IPS-18c (cell line): Measurements from ENCODE around the gene TDRD7.
A peak's percentile ranks its signal among the peaks of the same experiment; 100 is the strongest.

Source experiments
- H3K4me3 ChIP-seq: 2 replicates; pipeline ENCODE4 v1.7.0; 2013; ENCODE audit warnings: low read depth, mild to moderate bottlenecking, low read length, moderate library complexity; ENCODE audit not compliant: insufficient read depth
- H3K9me3 ChIP-seq: one replicate; pipeline ENCODE4 v1.6.1; 2013; ENCODE audit warnings: mild to moderate bottlenecking, low read length, moderate library complexity; ENCODE audit not compliant: control insufficient read depth, insufficient read depth

Gene TDRD7

GRCh38 chr9:97384406-97385262 lies 27.3 kb upstream of the TDRD7 start:
- H3K4me3 ChIP-seq = no peak overlapping the region

GRCh38 chr9:97385626-97386264 lies 26.2 kb upstream of the TDRD7 start:
- Histone ChIP-seq H3K9me3 (no peaks in the 10 kb centered on the region), H3K4me3 (no peak overlapping the region)

More at GRCh38 chr9:97384406-97385262, 27.3 kb upstream of the TDRD7 start:
- H3K9me3 ChIP-seq = no peaks in the 10 kb centered on the region

- H3K9me3 ChIP-seq = no peaks in the 10 kb centered on the region
- no peak overlapping the region for H3K4me3 ChIP-seq
Observed at GRCh38 chr9:97386265-97386633, 25.6 kb upstream of the TDRD7 start.

- H3K4me3 ChIP-seq = peak overlapping the region; percentile 31
- H3K9me3 ChIP-seq = no peaks in the 10 kb centered on the region
Observed at GRCh38 chr9:97386733-97387503, 25.0 kb upstream of the TDRD7 start.

GRCh38 chr9:97387504-97387886 lies 24.4 kb upstream of the TDRD7 start:
- H3K9me3 ChIP-seq = no peaks in the 10 kb centered on the region
- H3K4me3 ChIP-seq = peak overlapping the region; percentile 31

GRCh38 chr9:97387936-97388684 lies 23.8 kb upstream of the TDRD7 start:
- H3K9me3 ChIP-seq = no peaks in the 10 kb centered on the region
- H3K4me3 ChIP-seq = no peak overlapping the region

- Histone ChIP-seq H3K4me3 (no peak overlapping the region), H3K9me3 (no peaks in the 10 kb centered on the region)
Observed at GRCh38 chr9:97388721-97389238, 23.1 kb upstream of the TDRD7 start.

GRCh38 chr9:97389249-97389648 lies 22.6 kb upstream of the TDRD7 start:
- H3K4me3 ChIP-seq = no peak overlapping the region
- H3K9me3 ChIP-seq = no peaks in the 10 kb centered on the region

GRCh38 chr9:97390791-97391406 lies 21.0 kb upstream of the TDRD7 start:
- Histone ChIP-seq H3K9me3 (no peaks in the 10 kb centered on the region), H3K4me3 (no peak overlapping the region)

- Histone ChIP-seq H3K4me3 (no peak overlapping the region), H3K9me3 (no peaks in the 10 kb centered on the region)
Observed at GRCh38 chr9:97394881-97395280, 17.0 kb upstream of the TDRD7 start.

GRCh38 chr9:97395745-97396144 lies 16.2 kb upstream of the TDRD7 start:
- no peaks in the 10 kb centered on the region for H3K9me3 ChIP-seq
- no peak overlapping the region for H3K4me3 ChIP-seq

GRCh38 chr9:97396256-97396655 lies 15.6 kb upstream of the TDRD7 start:
- Histone ChIP-seq H3K4me3 (no peak overlapping the region), H3K9me3 (no peaks in the 10 kb centered on the region)

- Histone ChIP-seq H3K9me3 (no peaks in the 10 kb centered on the region), H3K4me3 (no peak overlapping the region)
Observed at GRCh38 chr9:97397220-97397619, 14.7 kb upstream of the TDRD7 start.

- no peaks in the 10 kb centered on the region for H3K9me3 ChIP-seq
- no peak overlapping the region for H3K4me3 ChIP-seq
Observed at GRCh38 chr9:97398999-97399758, 12.7 kb upstream of the TDRD7 start.

- no peak overlapping the region for H3K4me3 ChIP-seq
- peaks cover 4% of the 10 kb centered on the region for H3K9me3 ChIP-seq
Observed at GRCh38 chr9:97403746-97404316, 8.1 kb upstream of the TDRD7 start.

GRCh38 chr9:97405551-97405950 lies 6.3 kb upstream of the TDRD7 start:
- Histone ChIP-seq H3K9me3 (peaks cover 4% of the 10 kb centered on the region), H3K4me3 (no peak overlapping the region)
